HCEC 1CT (cell line): ENCODE measurements around the gene CCDC187.
A peak's percentile ranks its signal among the peaks of the same experiment; 100 is the strongest.

ENCODE experiments used
- DNase-seq: peaks from one replicate; pipeline ENCODE4 v3.0.0-alpha.2; 2017

Gene CCDC187

DNA sequence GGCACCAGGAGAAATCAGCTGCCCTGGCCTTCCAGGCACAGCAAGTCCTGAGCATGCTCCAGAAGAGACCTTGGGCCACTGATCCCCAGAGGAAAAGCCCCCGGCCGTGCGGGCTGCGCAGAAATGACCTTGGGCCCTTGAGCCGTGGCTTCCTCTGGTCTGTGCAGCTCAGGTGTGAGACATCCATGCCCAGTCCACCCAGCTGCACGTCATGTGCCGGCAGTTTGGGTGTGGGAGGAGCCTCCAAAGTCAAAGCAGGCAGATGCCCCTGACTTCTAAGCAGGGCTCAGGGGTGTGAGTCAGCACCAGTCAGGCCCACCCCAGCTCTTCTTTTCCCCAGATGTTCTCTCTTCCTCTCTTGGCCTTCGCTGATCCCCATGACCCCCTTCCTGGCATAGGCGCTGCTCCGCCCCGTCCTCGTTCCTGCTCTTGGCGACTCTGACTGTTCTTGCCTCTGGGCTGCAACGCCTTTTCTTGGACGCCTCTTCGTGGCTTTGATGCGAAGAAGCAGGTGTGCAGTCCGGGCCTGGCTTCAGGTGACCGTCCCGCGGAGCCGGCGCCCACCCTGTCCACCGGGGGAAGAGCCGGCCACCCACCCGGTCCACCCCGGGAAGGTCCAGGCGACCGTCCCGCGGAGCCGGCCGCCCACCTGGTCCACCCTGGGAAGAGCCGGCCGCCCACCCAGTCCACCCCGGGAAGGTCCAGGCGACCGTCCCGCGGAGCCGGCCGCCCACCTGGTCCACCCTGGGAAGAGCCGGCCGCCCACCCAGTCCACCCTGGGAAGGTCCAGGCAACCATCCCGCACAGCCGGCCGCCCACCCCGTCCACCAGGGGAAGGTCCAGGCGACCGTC, 52.4 kb downstream of the CCDC187 start:
- DNase-seq: no peak

DNA sequence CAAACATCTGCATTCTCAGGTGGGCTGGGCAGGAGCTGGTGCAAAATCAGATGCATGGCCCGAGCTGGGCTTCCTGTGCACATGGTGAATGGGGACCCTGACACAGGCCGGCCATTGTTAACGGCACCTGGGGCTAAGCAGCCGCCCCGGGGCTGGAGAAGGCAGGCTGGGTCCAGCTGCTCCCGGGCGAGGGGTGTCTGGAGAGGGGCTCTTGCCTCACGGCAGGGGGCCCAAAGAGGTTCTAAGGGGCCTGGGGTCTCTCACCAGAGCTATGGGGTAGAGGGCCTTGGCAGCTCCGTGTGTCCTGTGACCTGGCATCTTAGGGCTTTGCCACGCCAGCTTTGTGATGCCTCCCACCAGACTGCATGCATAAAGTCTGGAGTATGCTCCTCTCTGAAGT, 53.2 kb downstream of the CCDC187 start:
- no peak for DNase-seq

DNA sequence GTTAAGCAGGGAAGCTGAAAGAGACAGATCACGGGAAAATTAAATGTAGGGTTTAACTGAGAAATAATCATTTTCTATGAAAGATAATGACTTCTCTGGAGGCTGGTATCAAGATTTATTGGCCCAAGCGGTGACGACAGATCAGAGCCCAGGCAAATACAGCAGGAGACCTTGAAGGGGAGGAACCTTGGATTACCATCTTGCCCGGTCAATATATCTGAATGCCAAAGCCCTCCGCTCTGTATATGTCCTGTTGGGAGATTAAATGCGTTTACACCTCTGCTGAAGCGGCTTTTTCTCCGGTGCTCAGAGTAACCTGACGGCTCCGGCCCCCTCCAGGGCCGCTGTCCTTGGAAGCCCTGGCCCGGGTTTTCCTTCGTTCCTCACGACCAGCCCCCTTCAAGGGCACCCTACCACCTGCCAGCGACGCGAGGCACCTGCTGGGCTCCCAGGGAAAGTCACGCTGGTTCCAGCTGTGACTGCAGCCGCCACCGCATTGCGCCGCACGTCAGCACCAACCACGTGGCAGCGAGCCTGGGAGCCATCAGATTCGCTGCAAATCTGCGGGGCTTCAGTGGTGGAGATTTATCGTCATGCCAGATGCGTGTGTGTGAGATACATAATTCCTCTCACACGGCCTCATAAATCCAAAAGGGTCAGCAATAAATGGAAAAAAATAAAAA, 53.9 kb downstream of the CCDC187 start:
- no peak for DNase-seq

DNA sequence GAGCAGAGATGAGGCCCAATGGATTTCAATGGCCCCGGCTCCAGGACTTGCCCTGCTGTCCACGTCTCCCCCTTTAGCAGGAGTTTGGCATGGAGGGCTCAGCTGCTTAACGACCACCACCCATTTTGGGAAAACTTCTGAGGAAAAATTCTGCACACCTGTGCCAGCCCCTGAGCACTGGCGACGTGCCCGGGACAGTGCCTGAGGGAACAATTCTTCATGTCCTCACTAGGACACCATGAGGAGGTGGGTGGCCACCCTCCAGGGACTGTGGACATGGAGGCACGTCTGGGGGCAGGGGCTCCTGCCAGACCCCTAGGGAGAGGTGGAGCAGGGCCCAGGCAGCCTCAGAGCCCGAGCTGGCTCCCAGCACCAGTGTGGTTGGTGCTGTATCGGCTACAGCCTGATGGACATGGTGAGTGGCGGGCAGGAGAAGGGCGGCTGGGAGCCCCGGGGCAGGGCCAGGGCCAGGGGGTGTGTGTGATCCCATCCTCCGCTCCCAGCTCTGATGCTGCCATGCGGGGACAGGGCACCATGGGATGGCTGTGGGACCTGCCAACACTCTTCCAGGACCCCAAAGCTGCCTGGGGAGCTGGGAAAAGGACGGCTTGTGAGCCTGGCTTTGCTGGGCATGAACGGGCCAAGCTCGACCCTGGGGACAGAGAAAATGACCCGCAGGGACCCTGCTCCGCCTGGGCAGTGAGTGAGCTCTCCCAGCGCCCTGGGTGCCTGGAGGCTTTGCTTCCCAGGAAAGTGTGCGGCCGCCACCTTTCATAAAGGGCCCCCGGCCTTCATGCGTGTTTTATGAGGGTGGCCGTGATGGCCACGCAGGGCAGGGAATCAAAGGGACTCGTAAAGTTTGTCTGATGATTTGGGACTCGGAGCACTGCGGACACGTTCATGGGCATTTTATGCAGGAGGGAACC, 54.7 kb downstream of the CCDC187 start:
- DNase-seq: no peak

DNA sequence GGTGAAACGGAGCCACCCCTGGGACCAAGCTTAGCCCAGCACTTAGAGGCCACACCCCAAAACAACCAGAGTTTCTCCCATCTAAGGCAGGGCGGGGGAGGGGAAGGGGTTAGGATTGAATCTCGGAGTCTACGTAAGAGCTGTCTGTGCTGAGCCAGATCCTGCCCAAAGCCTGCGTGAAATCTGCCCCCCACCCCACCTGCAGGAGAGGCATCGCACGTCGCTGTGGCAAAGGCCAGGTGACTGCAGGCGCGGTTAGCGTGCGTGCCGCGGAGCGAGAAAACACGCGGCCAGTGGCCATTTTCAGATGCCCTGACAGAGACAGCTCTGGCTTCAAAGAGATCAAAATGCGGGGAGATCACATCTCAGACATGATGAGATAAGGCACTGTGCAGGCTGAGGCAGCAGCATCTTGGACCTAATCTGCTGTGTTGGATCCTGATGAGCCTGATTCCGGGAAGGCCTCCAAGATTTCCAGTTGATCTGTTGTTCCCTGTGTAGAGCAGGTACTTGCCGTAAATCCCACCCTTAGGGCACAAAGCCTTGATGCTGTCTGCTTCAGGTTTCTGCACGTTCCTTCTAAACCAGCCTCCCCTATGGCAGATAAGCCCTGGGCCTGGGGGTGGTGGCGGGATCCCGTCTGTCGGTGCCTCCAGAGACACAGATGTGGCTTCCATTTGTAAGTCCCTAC, 55.8 kb downstream of the CCDC187 start:
- DNase-seq: no peak

DNA sequence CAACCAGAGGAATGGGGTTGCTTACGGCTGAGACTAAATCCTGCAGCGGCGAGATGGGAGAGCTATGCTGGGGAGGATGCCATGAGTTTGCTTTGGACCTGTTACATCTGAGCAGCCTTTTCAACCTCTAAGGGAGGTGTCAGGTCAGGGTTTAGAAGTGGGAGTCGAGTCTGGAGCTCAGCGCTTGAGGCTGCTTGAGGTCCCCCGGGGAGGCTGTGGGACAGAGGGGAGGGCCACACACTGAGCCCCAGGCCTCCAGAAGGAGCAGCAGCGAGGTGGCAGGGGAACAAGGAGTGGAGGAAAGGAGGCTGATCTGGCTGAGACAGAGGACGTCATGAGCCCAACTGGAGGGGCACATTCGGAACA, 56.4 kb downstream of the CCDC187 start:
- DNase-seq: no peak

DNA sequence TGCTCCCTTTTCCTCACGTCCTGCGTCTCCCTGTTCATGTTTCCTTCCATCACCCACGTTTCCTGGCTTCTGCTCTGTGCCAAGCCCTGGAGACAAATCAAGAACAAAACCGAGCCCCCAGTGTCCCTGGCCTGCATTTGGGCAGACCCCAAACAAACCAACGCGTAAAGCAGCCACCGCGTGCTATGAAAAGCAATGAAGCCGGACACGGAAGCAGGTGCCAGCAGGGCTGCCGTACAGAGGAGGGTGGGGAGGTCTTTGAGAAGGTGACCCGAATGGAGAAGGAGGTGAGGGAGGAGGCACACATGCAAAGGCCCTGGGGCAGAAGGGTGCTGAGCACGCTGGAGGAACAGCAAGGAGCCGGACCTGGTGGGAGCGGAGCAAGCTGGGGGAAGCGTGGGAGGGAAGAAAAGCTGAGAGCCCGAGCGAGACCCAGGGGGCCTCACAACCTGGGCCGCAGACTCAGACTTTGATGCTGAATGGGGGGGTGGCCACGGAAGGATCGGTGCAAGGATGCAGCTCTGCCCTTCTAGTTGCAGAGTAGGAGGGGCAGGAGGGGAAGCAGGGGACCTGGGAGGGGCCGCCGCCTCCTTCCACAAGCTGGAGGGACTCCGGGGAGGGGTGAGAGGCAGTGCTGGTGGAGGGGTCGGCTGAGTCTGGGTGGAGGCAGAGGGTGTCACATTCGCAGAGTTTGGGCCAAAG, 56.9 kb downstream of the CCDC187 start:
- no peak for DNase-seq

DNA sequence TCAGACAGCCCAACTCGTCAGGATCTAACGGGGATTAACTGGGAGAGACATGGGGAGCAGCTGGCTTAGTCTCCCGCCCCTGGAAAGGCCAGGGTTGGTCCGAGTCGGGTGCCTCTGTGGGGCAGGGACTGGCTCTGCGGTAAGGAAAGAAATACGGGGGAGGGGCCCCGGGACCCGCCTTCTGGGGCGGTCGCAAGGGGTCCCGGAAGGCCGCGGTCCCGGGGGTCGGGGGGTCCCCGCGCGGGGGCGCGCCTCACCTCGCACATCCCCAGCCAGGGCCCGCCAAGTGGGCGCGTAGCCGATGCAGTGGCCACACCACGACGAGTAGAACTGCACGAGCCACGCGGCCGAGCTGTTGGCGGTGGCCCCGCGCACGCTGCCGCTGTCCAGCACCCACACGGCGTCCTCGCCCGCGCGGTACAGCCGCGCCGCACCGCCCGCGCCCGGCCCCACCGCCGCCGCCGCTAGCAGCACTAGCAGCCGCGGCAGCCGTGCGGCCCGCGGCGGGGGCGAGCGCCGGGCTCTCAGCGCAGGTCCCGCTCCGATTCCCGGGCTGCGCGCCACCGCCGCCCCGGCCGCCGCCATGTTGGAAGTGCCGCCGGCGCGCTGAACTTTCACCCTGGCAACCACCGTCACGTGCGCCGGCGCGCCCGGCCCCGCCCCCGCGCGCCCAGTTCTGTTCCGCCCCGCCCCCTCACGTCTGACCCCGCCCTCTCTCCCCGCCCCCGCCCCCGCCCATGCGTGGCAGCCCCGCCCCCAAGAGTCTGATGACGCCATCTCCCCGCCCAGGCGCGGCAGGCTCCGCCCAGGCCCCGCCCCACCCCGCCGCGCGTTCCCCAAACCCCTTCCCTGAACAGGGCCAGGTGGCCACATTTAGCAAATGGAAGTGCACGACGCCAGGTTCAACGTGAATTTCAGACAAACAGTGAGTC, 58.4 kb downstream of the CCDC187 start, which contains the start of gene QSOX2:
Gene QSOX2, minus strand, starts transcription at position 594 of the 932 bp plus-strand sequence. Its CDS starts 9 bp downstream, at position 585.
- peak; percentile 81 for DNase-seq

DNA sequence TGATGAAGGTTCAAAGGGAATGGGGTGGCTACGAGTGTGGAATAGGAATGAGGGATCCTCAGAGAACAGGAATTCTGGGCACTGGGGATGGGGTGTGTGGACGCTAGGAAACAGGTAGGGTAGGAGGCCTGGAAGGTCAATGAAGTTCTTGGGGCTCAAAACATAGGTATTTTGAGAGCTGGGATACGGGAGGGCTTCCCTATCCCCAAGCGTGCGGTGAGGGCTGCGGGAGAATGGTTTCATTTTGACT, 59.0 kb downstream of the CCDC187 start:
- DNase-seq: no peak

DNA sequence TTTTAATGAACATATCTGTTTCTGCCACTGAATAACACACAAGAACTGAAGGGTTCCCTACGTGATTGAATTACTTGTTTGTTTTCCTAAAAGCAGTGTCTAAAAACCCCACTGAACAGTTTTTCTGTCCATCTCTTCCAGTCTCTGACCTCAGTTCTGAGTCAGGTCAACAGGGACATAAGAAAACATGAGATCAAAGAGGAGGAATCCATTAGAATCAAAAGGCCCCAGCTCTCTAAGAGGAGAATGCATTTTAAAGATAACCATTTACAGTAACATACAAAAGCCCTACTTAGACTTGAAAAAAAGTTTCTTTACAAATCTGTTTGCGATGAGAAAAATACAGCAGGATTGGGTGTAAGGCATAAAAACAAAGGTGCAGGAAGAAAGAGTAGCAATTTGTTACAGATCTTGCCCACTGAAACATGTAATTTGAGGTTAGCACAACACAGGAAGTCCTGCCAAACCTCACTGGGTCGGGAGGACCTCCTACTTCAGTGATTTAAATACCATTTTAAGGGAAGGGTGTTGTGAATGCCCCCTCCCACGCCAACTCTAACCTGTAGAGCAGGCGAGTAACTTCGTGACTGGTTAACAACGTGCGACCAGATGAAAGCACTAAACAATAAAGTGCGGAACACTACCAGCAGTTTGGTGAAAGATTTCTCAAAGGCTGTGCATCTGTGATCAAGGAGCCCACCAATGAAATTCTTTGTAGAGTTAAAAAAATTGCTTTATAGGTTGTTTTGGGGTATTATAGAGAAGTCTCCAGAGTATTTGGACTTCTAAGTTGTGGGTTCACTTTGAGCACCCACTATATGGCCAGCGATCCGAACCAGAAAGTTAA, 59.5 kb downstream of the CCDC187 start:
- no peak for DNase-seq

DNA sequence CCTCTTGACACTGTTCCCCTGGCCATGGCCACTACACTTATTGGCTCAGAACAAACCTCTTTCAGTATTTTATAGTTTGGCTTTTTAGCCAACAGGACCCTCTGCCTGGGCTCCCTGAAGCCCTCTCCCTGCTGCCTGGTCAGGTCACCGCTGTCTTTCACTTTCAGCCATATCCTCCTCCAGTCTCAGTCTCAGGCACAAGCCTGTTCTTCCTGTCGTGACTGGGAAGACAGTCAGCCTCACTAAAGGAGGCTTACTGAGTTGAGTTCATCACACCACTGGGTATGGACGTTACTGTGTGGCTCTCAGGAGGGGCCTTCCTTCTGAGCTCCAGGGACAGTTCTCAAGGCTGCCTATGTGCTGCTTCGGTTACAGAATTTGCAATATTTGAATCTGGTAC, 60.3 kb downstream of the CCDC187 start:
- no peak for DNase-seq

DNA sequence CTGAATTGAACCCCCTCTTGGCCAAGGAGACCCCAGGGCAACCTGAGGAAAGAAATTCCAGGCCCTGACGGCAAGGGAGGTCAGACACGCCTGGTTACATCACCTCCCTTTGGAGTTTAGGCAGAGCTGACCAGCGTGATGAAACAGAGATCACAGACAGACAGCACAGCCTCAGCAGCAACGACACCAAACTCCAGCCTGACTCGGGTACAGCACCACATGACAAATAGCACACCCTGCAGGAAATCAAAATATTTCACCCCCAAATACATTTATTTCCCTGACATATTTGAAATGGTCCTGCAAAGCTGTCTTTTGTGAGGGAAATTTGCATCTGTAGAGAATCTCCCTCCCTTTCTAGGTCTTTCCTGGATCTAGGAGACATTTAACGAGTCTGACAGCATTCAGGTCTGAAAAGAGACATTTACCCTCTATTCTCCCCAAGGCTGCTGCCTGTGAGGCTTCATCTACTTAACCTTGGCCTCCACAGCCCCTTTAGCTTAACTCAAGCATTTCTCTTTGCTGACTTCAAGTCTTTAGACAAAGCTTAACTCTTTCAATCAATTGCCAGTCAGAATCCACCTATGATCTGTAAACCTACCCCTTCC, 60.9 kb downstream of the CCDC187 start:
- DNase-seq: no peak

DNA sequence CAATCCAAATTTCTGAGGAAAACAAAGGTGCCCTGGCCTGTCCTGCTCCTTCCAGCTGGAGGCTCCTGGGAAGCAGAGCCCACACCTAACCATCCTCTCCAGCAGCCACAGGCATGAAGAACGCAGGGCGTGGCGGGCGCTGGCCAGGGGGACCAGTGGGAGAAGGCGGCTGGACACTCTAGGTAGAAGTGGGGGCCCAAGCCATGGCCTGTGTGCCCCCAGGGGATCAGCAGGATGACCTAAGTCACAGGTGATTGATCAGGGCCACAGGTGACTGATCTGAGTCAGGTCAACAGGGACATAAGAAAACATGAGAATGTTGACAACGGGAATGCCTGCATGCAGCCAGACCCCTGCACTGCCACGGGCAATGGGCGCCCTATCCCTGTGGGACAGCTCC, 61.6 kb downstream of the CCDC187 start:
- DNase-seq: no peak

DNA sequence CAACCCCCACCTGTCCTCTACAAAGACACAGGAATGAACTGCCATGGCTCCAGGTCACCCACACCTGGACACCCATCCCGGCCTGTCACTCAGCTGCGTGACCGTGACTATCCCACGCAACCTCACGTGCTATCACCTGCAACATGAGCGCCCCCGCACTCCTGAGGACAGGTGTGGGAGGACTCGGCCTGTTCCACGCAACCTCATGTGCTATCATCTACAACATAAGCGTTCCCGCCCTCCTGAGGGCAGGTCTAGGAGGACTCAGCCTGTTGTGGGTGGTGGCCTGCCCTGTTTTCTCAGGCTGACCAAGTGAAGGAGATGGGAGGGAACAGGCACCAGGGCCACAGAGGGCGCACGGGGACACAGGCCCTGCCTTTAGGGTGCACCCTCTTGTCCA, 62.4 kb downstream of the CCDC187 start:
- no peak for DNase-seq

DNA sequence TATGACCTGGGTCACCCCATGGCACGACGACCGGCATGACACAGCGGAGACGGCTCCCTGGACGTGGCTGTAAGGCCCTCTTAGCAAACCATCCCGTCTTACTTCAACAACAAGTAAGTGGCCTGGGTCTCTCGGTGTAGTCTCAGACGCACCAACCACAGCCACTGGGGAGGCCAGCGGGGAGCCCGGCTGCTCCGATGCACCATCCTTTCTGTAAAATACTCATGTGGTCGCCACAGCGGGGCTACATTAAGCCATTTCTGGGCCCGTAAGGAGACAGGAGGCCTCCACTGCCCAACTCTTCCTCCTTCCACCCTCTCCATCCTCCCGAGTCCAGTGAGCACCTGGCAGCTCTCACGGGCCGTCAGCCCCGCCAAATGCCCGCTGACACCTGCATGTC, 63.0 kb downstream of the CCDC187 start:
- DNase-seq: no peak

DNA sequence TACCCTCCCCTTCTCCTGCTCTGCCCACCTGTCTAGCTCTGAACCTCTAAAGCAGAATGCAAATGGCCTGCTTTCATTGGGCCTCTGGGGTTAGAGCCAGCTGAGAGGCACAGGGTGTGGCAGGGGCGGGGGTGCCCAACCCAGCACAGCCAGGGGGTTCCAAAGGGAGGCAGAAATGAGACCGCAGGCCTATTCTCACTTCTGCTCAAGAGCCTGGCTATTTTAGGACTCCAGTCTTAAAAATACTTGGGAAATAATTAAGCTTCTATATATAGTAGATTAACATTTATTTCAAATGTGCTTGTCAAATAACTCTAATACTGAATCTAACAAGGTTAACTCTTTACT, 63.9 kb downstream of the CCDC187 start:
- no peak for DNase-seq

DNA sequence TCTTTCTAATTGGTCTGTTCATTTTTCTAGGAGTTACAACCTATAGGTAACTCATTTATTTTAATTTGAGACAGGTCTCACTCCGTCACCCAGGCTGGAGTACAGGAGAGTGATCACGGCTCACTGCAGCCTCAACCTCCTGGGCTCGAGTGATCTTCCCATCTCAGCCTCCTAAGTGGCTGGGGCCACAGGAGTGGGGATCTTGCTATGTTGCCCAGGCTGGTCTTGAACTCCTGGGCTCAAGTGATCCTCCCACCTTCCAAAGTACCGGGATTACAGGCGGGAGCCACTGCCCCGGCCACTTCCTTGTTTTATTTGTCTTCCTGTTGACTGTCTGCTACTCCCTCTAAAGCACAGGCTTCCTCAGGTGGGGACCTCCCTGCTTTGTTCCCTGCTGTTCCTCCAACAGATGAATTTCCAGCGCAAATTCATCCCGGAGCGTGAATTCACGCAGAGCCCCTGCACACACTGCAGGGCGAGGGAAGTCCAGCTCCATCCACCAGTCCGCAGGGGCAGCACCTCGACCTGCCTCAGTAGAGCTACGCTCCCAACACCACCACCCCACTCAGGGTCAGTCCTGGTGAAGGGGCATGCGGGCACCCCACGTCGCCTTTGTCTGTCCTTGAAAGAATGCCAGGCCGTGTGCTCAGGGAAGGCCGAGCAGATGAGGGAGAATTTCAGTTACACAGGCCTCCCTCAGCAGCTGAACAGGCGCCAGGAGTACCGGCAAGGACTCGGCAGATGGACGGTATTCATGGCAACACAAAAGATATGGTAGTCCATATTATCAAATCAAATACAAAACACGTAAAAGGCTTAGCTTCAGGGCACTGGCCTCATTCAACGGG, 64.5 kb downstream of the CCDC187 start:
- DNase-seq: no peak

DNA sequence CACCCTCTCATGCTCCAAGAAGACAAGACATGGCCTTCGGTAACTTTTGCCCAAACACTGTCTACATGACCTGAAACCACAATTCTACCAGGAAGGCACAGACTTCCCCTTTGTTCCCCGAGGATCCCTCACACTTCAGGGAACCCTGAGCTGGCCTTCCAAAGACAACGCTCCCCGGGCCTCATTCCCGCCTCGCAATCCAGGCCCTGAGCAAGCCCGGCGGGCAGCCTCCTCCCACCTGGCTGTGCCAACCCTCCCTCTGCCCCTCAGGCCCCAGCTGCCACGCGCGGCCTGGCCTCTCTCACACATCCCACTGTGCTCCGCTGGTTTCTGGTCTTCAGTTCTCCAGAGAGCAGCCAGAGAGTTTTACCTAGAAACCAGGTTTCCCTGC, 65.6 kb downstream of the CCDC187 start:
- DNase-seq: no peak
